Lower lobe of right lung (tissue), 2 donors: ENCODE data around the gene RAPGEF3. TPM values are rescaled to one million over a fixed set of nuclear protein-coding genes. Genes with fewer than 3 reads are reported as not detected.

Source experiments
- ATAC-seq, 2 donors: fragments of 200-7000 bp; cut with Tn5 transposase; one replicate each; pipeline ENCODE4 v1.9.1; 2020 to 2022; ENCODE audit warnings: mild to moderate bottlenecking in 2 of 2, moderate library complexity in 2 of 2
- DNase-seq: peaks from one replicate; pipeline ENCODE4 v3.0.0-alpha.2; 2020
- H3K27ac ChIP-seq: fragments of 200-600 bp; one replicate; pipeline ENCODE4 v1.8.0; 2022
- H3K27me3 ChIP-seq: fragments of 200-600 bp; one replicate; pipeline ENCODE4 v1.8.0; 2022; ENCODE audit warnings: low read depth
- H3K36me3 ChIP-seq: fragments of 200-600 bp; one replicate; pipeline ENCODE4 v1.8.0; 2022; ENCODE audit warnings: mild to moderate bottlenecking
- H3K4me1 ChIP-seq: fragments of 200-600 bp; one replicate; pipeline ENCODE4 v1.8.0; 2022
- H3K4me3 ChIP-seq: fragments of 200-600 bp; one replicate; pipeline ENCODE4 v1.8.0; 2022; ENCODE audit warnings: mild to moderate bottlenecking
- H3K9me3 ChIP-seq: fragments of 200-600 bp; one replicate; pipeline ENCODE4 v1.8.0; 2022
- intact Hi-C: fragments of 100-400 bp; cut with DNase I; formaldehyde crosslinking; loops from one replicate; pipeline ENCODE4 v1.11.0; 2022
- total RNA-seq: library from RNA; stranded (reverse); fragmentation: NEBNext Ultra II Directional; extraction: Animal tissue kit (Norgen Biotek cat#: 25700); gene quantifications from one replicate; pipeline ENCODE4 v1.2.1, GENCODE V29; 2021
- TF ChIP-seq, protein P1 (sequence below): fragments of 200-600 bp; IDR thresholded peaks from one replicate; pipeline ENCODE4 v1.8.0; 2022; ENCODE audit warnings: antibody characterized with exemption, mild to moderate bottlenecking
- donor health status: DM: no; HTN: yes; CAD: no; lungs with severe emphysema.

RAPGEF3 gene
- total RNA-seq, 1 donor from 2014 or later: 44.5 TPM

DNA sequence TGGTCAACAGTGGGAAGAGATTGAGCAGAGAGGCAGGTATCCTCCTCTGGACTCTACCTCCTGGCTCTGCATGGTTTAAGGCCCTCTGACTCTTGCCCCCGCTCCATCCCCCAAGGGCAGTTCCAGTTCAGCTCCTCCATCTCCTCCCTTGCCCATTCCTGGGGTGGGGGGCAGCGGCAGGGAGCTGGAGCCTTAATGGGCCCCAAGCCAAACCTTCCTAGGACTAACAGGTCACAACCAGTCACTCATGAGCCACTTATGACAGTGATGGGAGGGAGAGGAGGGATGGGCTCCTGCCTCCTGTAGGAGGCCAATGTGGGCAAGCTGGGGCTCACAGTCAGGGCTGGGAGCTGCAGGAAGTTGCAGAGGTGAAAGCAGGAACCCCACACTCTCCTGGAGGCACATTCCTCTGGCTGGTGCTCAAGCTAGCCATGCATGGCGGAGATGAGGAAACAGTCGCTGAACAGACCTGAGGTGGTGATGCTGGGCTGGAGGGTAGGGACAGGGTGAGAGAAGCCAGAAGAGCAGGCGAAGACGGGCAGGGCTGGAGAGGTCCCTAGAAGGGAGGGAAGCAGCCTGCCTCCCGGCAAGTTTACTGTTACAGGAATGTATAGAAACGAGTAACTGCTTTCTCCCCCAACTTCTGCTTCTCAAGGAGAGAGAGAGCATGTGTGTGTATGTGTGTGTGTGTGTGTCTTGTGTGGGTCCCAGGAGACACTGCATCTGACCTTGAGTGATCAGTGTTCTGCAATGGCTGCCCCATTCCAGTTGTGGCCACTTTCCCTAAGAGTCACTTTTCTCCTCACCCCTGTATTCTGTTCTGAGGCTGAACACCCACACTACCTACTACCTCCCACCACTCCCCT lies 5.0 kb upstream of the RAPGEF3 start:
- no peaks in the 10 kb centered on the region for H3K27me3 ChIP-seq
- no peak overlapping the region for H3K27ac ChIP-seq
- H3K9me3 ChIP-seq: no peaks in the 10 kb centered on the region
- intact Hi-C loops: no loop called here
- H3K4me1 ChIP-seq: peaks cover 7% of the 10 kb centered on the region
- H3K4me3 ChIP-seq: no peak overlapping the region
- H3K36me3 ChIP-seq: no peaks in the 10 kb centered on the region
- no peak for ATAC-seq
- TF ChIP-seq, protein P1, sequence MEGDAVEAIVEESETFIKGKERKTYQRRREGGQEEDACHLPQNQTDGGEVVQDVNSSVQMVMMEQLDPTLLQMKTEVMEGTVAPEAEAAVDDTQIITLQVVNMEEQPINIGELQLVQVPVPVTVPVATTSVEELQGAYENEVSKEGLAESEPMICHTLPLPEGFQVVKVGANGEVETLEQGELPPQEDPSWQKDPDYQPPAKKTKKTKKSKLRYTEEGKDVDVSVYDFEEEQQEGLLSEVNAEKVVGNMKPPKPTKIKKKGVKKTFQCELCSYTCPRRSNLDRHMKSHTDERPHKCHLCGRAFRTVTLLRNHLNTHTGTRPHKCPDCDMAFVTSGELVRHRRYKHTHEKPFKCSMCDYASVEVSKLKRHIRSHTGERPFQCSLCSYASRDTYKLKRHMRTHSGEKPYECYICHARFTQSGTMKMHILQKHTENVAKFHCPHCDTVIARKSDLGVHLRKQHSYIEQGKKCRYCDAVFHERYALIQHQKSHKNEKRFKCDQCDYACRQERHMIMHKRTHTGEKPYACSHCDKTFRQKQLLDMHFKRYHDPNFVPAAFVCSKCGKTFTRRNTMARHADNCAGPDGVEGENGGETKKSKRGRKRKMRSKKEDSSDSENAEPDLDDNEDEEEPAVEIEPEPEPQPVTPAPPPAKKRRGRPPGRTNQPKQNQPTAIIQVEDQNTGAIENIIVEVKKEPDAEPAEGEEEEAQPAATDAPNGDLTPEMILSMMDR: no peak
- peak; percentile 31 for DNase-seq

DNA sequence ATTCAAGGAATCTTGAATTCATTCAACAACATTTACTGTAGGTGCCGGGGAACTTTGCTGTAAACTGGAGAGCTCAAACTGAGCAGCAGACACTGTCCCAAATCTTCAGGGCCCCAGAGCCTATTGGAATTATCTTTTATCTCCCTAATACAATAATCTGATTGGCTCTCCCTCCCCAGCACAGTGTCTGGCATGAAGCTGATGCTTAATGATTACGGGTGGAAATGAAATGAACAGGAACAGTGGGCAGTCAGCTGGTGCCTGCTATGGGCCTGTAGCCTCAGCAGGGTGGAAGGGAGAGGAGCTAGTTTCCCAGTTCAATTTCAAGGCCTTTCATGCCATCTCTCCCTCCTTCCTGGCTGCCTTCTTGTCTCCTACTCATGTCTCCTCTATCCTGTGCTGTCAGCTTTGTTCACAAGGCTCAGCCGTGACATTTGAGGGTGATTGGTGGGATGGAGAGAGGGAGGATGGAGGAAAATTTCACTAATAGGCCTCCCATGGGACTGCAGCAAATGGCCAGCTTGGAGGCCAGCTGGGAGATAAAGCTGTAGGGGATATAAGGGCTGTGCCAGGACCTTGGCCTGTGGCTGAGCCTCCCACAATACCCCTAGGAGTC lies 4.3 kb upstream of the RAPGEF3 start:
- DNase-seq (no peak), ATAC-seq (no peak)
- no peaks in the 10 kb centered on the region for H3K9me3 ChIP-seq
- intact Hi-C loops: no loop called here
- H3K36me3 ChIP-seq: no peaks in the 10 kb centered on the region
- H3K4me3 ChIP-seq: no peak overlapping the region
- TF ChIP-seq, protein P1: no peak
- H3K27ac ChIP-seq: no peak overlapping the region
- no peaks in the 10 kb centered on the region for H3K27me3 ChIP-seq
- H3K4me1 ChIP-seq: peaks cover 9% of the 10 kb centered on the region

DNA sequence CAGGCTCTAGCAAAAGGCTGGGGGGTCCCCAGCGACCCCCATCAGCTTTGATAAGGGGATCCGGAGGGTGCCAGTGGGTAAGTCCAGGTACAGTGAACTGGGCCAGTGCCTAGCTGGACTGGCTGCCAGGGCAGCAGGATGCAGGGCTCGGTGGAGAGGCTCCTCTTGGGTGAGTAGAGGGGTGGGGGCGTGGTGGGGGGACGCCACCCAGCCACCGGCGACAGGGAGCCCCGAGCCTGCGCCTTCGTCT lies 171 bp downstream of the RAPGEF3 start:
- H3K4me1 ChIP-seq: peaks cover 53% of the 10 kb centered on the region
- no peaks in the 10 kb centered on the region for H3K36me3 ChIP-seq
- intact Hi-C loops: no loop called here

DNA sequence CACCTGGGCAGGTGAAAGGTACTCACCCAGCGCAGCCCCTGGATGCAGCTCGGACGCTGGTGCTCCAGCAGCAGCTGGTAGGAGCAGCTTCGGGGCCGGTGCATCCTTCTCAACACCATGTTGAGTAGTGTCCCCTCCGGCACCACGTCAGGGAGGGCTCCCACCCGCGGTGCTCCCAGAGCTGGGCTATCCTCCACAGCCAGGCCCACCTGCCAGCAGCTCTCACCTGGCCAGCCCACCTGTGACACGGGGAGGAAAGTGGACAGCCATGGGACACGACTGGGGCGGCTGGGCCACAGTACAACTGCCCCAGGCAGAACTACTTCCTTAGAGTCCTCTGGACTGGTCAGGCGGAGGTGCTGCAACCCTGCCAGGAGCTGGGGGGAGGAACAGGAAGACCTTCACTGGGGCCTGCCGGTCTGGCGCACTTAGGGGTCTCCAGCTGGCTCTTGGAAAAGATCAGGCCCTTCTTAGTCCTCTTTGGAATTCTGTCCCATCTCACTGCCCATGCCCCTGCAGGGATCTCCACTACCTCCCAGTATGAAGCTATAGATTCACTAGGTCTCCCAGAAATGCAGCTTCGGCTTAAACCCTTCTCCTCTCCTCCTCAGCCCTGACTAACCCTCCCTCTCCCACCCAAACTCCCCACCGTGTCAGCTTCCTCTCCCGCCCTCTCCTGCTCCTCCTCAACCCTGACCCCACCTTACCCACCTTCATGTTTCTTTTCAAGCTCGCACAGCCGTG lies 668 bp downstream of the RAPGEF3 start:
- ATAC-seq (peak in 1 of 2 donors; percentile 22), DNase-seq (peak; percentile 73)
- Histone ChIP-seq H3K4me3 (peak overlapping the region; percentile 68), H3K9me3 (no peaks in the 10 kb centered on the region), H3K4me1 (peaks cover 58% of the 10 kb centered on the region), H3K27ac (peak overlapping the region; percentile 84), H3K36me3 (no peaks in the 10 kb centered on the region), H3K27me3 (no peaks in the 10 kb centered on the region)
- TF ChIP-seq, protein P1: no peak
- intact Hi-C loops: no loop called here

More for the DNA sequence above, 171 bp downstream of the RAPGEF3 start:
- no peak for DNase-seq
- TF ChIP-seq, protein P1: no peak
- Histone ChIP-seq H3K9me3 (no peaks in the 10 kb centered on the region), H3K4me3 (peak overlapping the region; percentile 68), H3K27me3 (no peaks in the 10 kb centered on the region), H3K27ac (peak overlapping the region; percentile 84)
- ATAC-seq: no peak

DNA sequence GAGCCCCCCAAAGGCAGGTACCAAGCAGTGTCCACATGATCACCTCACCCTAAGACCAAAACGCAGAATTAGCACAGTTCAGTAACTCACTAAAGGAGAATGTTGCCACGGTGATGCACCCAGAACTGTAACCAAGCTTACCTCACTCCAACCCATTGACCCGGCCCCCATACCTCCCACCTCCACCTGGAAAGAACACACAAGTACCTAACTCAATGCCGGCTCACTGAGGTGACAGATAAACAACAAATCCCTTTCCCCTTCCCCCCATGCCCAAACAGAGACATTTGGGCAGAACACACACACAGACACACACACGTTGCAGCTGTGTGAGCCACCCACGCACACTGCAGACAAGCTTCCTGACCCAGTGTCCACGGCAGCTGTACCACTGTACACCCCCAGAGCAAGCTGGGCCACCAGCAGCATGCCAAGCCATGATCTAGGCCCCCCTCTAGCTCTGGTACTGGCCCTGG lies 1.3 kb downstream of the RAPGEF3 start:
- peaks cover 64% of the 10 kb centered on the region for H3K4me1 ChIP-seq
- DNase-seq (peak; percentile 41), ATAC-seq (no peak)
- TF ChIP-seq, protein P1: no peak
- intact Hi-C loops: no loop called here
- H3K4me3 ChIP-seq: peak overlapping the region; percentile 68
- H3K27me3 ChIP-seq: no peaks in the 10 kb centered on the region
- H3K27ac ChIP-seq: peak overlapping the region; percentile 84
- no peaks in the 10 kb centered on the region for H3K9me3 ChIP-seq
- H3K36me3 ChIP-seq: no peaks in the 10 kb centered on the region
